IPS DF 19.7 (cell line): ENCODE results near the gene STXBP2.

Experiments
- DNase-seq: peaks from one replicate; pipeline ENCODE4 v3.0.0-alpha.2; 2013; ENCODE audit warnings: low read depth, low spot score

Gene STXBP2

GRCh38 chr19:7612282-7613274, 24.3 kb upstream of the STXBP2 start:
- DNase-seq = no peak

GRCh38 chr19:7614859-7615741, 21.8 kb upstream of the STXBP2 start:
- no peak for DNase-seq

- no peak for DNase-seq
Measured at GRCh38 chr19:7617172-7617571, 19.7 kb upstream of the STXBP2 start.

GRCh38 chr19:7617735-7618134, 19.2 kb upstream of the STXBP2 start:
- no peak for DNase-seq

- no peak for DNase-seq
Measured at GRCh38 chr19:7618348-7618747, 18.6 kb upstream of the STXBP2 start.

- DNase-seq = no peak
Measured at GRCh38 chr19:7618771-7619510, 18.0 kb upstream of the STXBP2 start.

- DNase-seq = no peak
Measured at GRCh38 chr19:7619671-7620441, 17.1 kb upstream of the STXBP2 start.

- DNase-seq = no peak
Measured at GRCh38 chr19:7620442-7621412, 16.2 kb upstream of the STXBP2 start.

GRCh38 chr19:7622933-7623685, 13.8 kb upstream of the STXBP2 start:
- no peak for DNase-seq

GRCh38 chr19:7623725-7624603, 12.9 kb upstream of the STXBP2 start:
- no peak for DNase-seq

GRCh38 chr19:7624810-7625209, 12.1 kb upstream of the STXBP2 start:
- no peak for DNase-seq

GRCh38 chr19:7625763-7626372, 11.0 kb upstream of the STXBP2 start:
- no peak for DNase-seq

- DNase-seq = no peak
Measured at GRCh38 chr19:7627166-7627565, 9.7 kb upstream of the STXBP2 start.

GRCh38 chr19:7628589-7629311, 8.2 kb upstream of the STXBP2 start:
- DNase-seq = no peak

GRCh38 chr19:7629347-7630054, 7.4 kb upstream of the STXBP2 start, which contains the start of the genes PET100 and XAB2:
Gene PET100, plus strand, starts transcription at chr19:7629793. Its CDS starts 41 bp downstream, at chr19:7629834.
Gene XAB2, minus strand, starts transcription at chr19:7629545. Its CDS starts 18 bp downstream, at chr19:7629527.
- DNase-seq = peak; percentile 97

- DNase-seq = no peak
Measured at GRCh38 chr19:7631577-7631976, 5.3 kb upstream of the STXBP2 start.
